Mucosa of descending colon (tissue), 3 donors: ENCODE measurements around the gene ATRN. TPM values are rescaled to one million over a fixed set of nuclear protein-coding genes. Genes with fewer than 3 reads are reported as not detected.
A peak's percentile ranks its signal among the peaks of the same experiment; 100 is the strongest.
"Not testable (repeated sequence)": the region's sequence is repeated elsewhere in the genome, so short reads cannot be mapped to it uniquely, and the experiment has no call there.

ENCODE experiments used
- ATAC-seq: fragments of 200-7000 bp; cut with Tn5 transposase; one replicate; pipeline ENCODE4 v1.9.1; 2020; ENCODE audit warnings: mild to moderate bottlenecking, moderate library complexity
- DNase-seq, 3 donors: peaks; one replicate each; pipeline ENCODE4 v3.0.0-alpha.2; 2020
- H3K36me3 ChIP-seq: fragments of 200-600 bp; one replicate; pipeline ENCODE4 v1.8.0; 2021; ENCODE audit warnings: low read depth, mild to moderate bottlenecking
- H3K4me1 ChIP-seq: fragments of 200-600 bp; one replicate; pipeline ENCODE4 v1.8.0; 2021; ENCODE audit warnings: low read depth, mild to moderate bottlenecking
- H3K4me3 ChIP-seq: fragments of 200-600 bp; one replicate; pipeline ENCODE4 v1.8.0; 2021; ENCODE audit warnings: mild to moderate bottlenecking
- H3K9me3 ChIP-seq: fragments of 200-600 bp; one replicate; pipeline ENCODE4 v1.8.0; 2021; ENCODE audit warnings: mild to moderate bottlenecking
- intact Hi-C, 2 donors: fragments of 100-400 bp; cut with DNase I in 1 of 2; cut with micrococcal nuclease in 1 of 2; formaldehyde crosslinking; loops; one replicate each; pipeline versions ENCODE4 v1.11.0 to v1.11.1; 2022; cut with DNase I, micrococcal nuclease
- long read RNA-seq, 2 donors: library from polyadenylated mRNA; unstranded; transcript quantifications; one replicate each; pipeline ENCODE4 v2.0.0, GENCODE V29; 2019 to 2021
- total RNA-seq, 3 donors: library from RNA; stranded (reverse); fragmentation: NEBNext Ultra II Directional in 2 of 3; extraction: Animal tissue kit (Norgen Biotek cat#: 25700) in 2 of 3; gene quantifications; one replicate each; pipeline versions ENCODE4 v1.2.1 to v1.2.4, GENCODE V29; 2021 to 2023
- TF ChIP-seq, protein P1 (sequence below): fragments of 200-600 bp; IDR thresholded peaks from one replicate; pipeline ENCODE4 v1.8.0; 2022; ENCODE audit warnings: antibody characterized with exemption, mild to moderate bottlenecking
- donor health status: DM: no; HTN: no; CAD: no; lungs with moderate emphysema.
- donor health status: DM: no; HTN: no; CAD: no.
- donor health status: DM: no; HTN: yes; CAD: no.

Gene ATRN
- total RNA-seq = 10 to 100 TPM; 22.1 to 28.2 (median 23.7) TPM
- long read RNA-seq, donor 1, partial matches to known transcripts = 1 of 8 reads
- long read RNA-seq, donor 1, other reads (novel, unspliced or antisense) = 5 of 8 reads
- long read RNA-seq, donor 2, partial matches to known transcripts = 0 of 2 reads
- long read RNA-seq, donor 2, other reads (novel, unspliced or antisense) = 2 of 2 reads

DNA sequence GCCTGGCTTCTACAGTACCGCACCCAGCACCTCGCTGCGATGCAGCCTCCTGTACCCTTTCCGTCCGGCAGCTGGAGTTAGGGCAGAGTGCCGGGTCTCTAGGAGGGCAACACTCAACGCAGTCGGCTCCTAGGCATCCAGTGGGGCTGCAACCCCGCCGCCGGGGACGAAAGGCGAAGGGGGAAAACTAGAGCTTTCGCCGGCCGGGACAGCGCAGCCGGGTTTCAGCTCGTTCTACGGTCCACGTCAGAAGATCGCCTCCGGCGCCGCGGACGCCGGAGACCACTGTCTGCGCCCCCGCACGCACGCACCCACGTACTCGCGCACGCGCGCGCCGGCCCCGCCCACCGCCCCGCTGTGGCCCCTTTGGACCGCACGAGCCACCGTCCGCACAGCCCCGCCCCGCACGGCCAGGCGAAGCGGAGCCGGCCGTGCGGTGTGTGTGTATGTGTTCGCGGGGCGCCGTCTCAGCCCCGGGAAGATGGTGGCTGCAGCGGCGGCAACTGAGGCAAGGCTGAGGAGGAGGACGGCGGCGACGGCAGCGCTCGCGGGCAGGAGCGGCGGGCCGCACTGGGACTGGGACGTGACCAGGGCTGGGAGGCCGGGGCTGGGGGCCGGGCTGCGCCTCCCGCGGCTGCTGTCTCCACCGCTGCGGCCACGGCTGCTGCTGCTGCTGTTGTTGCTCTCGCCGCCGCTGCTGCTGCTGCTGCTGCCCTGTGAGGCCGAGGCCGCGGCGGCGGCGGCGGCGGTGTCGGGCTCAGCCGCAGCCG is at the start of gene ATRN:
TSS of gene ATRN (plus strand) at position 392 of the 770 bp plus-strand sequence. CDS start at position 482, 90 bp downstream.
- intact Hi-C loops = loop anchor here in 1 of 2 donors (10.0 kb wide), 1 partner anchor 56 kb away; no protein-coding TSS in a partner anchor

DNA sequence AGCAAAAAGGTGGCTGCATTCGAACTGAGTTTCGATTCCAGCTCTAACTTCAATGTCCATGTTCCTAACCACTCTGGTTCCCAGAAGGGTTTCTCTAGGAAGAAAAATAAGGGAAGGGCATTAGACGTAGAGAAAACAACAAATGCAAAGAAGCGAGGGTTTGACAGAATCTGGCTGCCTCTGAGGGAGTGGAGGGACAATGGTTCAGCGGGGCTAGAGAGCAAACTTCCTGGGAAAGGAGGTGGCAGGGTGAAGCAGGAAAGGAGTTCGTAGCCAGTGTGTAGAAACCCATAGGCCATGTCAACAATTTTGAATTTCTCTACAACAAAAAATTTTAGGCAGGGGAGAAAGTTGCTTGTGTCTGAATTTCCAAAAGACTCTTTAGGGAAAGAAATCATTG is 48.8 kb upstream of the ATRN start:
- H3K36me3 ChIP-seq = no peaks in the 10 kb centered on the region
- ATAC-seq (no peak), DNase-seq (no peak)
- H3K4me1 ChIP-seq = no peaks in the 10 kb centered on the region
- intact Hi-C loops = no loop called here
- H3K9me3 ChIP-seq = no peaks in the 10 kb centered on the region
- H3K4me3 ChIP-seq = no peak overlapping the region
- TF ChIP-seq, protein P1, sequence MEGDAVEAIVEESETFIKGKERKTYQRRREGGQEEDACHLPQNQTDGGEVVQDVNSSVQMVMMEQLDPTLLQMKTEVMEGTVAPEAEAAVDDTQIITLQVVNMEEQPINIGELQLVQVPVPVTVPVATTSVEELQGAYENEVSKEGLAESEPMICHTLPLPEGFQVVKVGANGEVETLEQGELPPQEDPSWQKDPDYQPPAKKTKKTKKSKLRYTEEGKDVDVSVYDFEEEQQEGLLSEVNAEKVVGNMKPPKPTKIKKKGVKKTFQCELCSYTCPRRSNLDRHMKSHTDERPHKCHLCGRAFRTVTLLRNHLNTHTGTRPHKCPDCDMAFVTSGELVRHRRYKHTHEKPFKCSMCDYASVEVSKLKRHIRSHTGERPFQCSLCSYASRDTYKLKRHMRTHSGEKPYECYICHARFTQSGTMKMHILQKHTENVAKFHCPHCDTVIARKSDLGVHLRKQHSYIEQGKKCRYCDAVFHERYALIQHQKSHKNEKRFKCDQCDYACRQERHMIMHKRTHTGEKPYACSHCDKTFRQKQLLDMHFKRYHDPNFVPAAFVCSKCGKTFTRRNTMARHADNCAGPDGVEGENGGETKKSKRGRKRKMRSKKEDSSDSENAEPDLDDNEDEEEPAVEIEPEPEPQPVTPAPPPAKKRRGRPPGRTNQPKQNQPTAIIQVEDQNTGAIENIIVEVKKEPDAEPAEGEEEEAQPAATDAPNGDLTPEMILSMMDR = no peak

More for the DNA sequence above, at the start of gene ATRN:
- Histone ChIP-seq H3K36me3 (no peaks in the 10 kb centered on the region), H3K4me1 (peaks cover 23% of the 10 kb centered on the region), H3K4me3 (peak within 1 kb of the TSS; percentile 88), H3K9me3 (no peaks in the 10 kb centered on the region)
- ATAC-seq (peak; percentile 99), DNase-seq (peak; percentile 92 to 93 (median 92))
- TF ChIP-seq, protein P1 = no peak

DNA sequence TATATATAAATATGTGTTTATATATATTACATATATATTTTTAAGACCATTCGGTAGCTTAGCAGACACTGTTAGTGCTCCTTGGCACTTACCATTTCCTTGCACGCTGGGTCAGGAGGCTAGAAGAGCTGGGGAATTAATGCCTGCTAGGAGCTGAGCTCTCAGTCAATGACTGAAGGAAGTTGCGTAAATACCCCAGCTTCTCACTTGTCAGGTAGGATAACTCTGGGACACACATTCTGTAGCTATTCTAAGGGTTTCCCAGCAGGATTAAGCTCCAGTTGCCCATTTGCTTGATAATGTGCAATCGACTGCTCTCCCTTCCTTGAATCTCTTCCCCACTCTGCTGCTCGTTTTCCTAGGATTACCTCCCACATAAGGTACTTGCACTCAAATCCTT is 47.7 kb upstream of the ATRN start:
- H3K4me1 ChIP-seq = no peaks in the 10 kb centered on the region

DNA sequence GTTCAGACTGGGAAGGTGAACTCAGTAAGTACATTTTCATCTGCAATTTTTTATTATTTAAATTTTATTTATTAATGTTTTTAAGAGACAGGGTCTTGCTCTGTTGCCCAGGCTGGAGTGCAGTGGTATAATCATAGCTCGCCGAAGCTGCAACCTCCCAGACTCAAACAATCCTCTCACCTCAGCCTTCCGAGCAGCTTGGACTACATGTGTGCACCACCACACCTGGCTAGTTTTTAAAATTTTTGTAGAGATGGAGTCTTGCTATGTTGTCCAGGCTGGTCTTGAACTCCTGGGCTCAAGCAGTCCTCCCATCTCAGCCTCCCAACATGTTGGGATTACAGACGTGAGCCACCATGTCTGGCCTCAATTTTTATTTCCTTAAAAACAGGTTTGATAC is 44.1 kb upstream of the ATRN start:
- ATAC-seq, intact Hi-C loops: not testable (repeated sequence)

More for the DNA sequence above, 47.7 kb upstream of the ATRN start:
- no peaks in the 10 kb centered on the region for H3K36me3 ChIP-seq
- intact Hi-C loops = no loop called here
- H3K4me3 ChIP-seq = no peak overlapping the region
- TF ChIP-seq, protein P1 = no peak
- no peaks in the 10 kb centered on the region for H3K9me3 ChIP-seq
- ATAC-seq = no peak
- no peak for DNase-seq

DNA sequence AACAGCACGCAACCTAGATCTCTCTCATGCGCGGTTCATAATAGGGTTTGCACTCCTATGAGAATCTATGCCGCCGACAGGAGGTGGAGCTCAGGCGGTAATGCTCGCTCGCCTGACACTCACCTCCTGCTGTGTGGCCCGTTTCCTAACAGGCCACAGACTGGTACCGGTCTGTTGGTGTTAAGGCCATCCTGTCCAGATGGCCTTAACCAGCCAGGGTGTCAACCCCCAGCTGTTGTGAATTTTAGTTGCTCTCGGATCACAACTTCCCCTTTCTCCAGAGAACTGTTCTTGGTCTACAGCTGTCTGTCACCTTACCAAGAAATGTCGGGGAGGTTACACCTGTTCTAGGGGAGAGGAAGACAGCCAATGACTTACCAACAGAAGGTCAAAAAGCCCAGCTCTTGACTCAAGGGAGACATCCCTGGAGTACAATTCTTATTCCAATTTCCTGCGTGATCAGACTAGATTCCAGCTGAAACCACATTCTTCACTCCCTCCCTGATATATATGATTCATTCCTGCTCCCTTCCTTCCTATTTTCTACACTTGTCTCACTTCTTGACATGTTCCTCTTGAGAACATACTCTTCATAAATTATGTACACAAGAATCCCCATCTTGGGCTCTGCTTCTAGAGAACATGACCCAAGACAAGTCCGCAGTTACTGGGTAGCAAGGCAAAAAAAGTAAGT is 40.3 kb upstream of the ATRN start:
- ATAC-seq = peak; percentile 28

More for the DNA sequence above, 44.1 kb upstream of the ATRN start:
- not testable (repeated sequence) for H3K4me1 ChIP-seq, DNase-seq, H3K4me3 ChIP-seq, H3K36me3 ChIP-seq, H3K9me3 ChIP-seq

More for the DNA sequence above, 40.3 kb upstream of the ATRN start:
- intact Hi-C loops = no loop called here
- DNase-seq = no peak
- TF ChIP-seq, protein P1 = no peak
- H3K36me3 ChIP-seq = no peaks in the 10 kb centered on the region
- no peaks in the 10 kb centered on the region for H3K4me1 ChIP-seq
- H3K4me3 ChIP-seq = no peak overlapping the region
- H3K9me3 ChIP-seq = no peaks in the 10 kb centered on the region
